ENCODE results near the gene TC2N.

GRCh38 chr14:91862417-91862816 is 4.9 kb downstream of the TC2N start:
- TF ChIP-seq SPI1 (IDR thresholded peaks at IDR 0.05; ENCODE audit: low read depth, low read length) (no peak), POLR2AphosphoS5 (IDR thresholded peaks at IDR 0.05; ENCODE audit: low read depth, low read length) (no peak), TAF1 (IDR thresholded peaks at IDR 0.05; ENCODE audit: low read depth, low read length) (no peak), POLR2A (IDR thresholded peaks at IDR 0.05; ENCODE audit: low read depth, low read length) (no peak), POU2F2 (IDR thresholded peaks at IDR 0.05; ENCODE audit: low read depth, low read length) (no peak)

Data from GM12891 (cell line).